ENCODE data around the gene CYSLTR2.

The CYSLTR2 gene, protein sequence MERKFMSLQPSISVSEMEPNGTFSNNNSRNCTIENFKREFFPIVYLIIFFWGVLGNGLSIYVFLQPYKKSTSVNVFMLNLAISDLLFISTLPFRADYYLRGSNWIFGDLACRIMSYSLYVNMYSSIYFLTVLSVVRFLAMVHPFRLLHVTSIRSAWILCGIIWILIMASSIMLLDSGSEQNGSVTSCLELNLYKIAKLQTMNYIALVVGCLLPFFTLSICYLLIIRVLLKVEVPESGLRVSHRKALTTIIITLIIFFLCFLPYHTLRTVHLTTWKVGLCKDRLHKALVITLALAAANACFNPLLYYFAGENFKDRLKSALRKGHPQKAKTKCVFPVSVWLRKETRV

DNA sequence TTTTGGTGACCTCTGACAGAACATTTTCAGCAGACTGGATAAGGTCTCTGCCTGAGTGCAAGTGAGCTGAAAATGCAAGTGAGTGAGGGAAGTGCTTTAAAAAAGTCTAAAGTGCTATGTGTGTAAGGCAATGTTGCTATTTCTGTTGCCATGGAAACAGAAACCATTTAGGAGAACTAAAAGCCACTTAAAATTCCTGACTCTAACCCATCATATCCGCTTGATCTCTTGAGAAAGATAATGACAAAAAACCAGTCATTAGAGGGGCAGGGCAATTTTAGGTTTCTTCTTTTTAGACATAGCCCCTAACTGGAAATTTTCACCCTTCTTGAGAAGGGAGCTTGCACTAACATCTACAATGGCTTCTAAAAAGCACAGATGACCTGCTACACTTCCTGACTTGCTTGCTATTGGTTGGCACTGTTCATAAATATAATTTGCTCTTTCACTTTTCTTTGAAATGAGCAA lies at the start of gene CYSLTR2:
CYSLTR2 (plus strand) TSS at position 458 of the 468 bp plus-strand sequence. CDS start 52,889 bp downstream, outside the sequence.
- DNase-seq = peak; percentile 89

DNA sequence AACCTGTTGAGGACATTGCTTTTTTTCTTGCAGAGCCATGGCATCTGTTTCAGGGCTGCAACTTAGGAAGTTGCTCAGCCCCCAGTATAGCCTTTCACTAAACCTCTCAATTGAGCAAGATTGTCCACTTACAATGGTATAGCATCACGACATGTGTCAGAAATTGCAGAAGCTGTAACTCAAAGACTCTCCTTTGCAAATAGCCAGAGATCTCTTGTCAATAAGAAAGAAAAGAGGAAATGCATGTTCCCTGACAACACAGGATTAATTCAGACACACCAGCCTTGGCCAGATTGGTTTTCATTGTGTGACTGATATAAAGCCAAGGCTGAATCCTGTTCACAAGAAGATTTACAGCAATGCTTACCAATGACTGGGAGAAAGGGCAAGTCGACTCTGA lies 38.7 kb upstream of the CYSLTR2 start:
- DNase-seq = no peak

DNA sequence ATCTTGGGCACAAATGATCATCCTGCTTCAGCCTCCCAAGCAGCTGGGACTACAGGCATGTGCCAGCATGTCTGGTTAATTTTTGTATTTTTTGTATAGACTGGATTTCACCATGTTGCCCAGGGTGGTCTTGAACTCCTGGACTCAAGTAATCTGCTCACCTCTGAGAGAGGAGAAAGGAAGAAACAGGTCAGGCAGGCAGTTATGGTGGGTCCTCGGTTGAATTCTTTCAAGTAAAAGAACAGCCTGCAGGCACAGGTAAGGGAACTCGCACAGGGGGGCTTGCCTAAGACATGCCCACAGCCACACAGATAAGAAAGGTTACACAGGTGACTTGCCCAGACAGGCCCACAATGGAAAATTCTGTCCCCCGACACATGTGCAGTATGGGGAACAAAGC lies 34.8 kb upstream of the CYSLTR2 start:
- DNase-seq = no peak

DNA sequence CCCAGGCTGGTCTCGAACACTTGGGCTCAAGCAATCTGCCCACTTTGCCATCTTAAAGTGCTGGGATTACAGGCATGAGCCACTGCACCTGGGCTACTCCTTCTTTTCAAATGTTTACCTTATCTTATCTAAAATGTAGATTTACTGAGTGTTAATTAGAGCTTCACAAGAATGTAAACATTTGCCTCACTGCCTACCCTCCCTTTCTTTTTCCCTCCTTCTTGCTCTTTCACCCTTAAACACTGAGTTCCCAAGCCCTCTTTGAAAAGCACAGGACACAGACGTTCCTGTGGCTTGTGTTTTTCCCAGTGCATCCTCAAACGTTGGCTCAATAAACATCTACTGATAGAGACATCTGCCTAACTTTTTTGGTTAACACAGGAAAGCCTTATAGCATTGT lies 32.7 kb upstream of the CYSLTR2 start:
- no peak for DNase-seq

DNA sequence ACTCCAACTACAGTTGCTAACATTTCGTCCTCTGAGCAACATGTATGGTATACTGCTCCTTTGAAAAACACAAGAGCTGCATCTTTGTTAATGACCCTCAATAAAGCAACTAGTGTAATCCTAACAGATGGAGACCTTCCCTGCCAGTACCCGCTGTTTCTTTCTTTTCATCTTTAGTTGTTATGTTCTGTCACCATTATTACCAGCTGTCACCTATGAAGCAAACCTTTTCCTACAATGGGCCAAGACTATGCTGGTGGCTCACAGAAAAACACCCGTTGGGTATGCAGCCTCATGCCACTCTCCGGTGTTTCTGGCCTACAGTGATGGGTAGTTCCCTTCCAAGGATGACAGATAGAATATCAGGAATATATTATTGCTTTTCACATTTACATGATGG lies 29.7 kb upstream of the CYSLTR2 start:
- DNase-seq = no peak

DNA sequence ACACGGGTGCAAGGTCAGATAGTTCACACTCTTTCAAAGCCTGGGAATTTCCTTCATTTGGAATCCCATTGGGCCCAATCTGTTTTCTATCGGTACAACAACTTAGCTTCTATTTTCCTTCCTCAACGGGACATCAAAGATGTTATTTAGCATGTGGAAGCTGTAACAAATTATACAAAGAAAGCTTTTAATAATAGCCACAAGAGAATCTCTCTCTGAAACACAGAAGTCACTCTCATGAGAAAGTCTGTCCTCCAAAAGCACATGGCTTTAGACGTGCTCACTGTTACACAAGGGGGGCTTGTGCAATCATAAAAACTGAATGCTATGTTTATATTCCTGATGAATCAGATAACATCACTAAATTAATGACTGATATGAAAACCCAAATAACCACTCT lies 28.9 kb upstream of the CYSLTR2 start:
- no peak for DNase-seq

DNA sequence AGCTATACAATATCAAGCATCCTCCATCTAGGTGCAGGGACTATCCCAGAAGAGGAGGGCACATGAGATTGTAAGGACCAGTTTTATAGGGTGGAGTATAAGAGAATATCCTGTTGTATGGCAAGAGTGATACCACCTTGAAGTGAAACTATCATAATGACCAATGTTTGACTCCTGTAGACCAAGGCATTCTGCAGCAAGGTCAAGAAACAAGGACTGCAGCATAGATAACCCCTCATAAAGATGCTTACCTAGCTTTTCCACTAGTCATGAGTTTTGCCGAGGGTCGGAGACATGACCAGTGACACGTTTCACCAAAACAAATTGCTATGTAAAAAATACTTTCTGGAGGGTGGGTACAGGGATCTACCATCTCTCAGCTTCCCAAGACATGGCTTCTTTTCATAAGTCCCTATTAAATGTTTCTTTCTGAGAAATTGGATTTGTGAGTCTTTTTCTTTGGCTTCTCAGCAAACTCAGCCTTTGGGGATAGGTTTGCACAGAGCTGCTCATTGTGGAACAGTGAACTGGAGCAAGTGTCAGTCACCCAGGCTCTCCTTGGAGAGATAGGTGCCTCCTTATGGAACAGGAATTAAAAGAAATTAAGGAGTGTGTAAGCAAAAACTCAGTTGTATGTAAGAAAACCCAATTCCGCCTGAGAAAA lies 28.2 kb upstream of the CYSLTR2 start:
- DNase-seq = no peak

DNA sequence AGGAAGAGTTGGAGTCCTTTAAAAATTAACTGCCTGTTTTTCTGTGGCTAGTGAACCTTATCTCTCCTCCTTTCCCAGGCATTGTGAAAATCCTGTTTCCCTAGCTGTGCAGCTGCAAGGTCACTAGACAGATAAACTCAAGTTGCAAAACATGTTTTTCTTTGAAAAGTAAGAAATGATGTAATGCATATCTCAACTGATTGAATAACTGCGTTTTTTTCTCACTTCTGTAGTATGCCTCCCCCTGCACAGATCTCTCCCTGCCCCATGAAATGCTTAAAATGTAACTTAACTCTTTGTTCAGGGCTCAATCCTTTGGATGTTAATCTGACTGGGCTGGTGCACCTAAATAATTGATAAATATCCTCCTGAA lies 27.7 kb upstream of the CYSLTR2 start:
- no peak for DNase-seq

DNA sequence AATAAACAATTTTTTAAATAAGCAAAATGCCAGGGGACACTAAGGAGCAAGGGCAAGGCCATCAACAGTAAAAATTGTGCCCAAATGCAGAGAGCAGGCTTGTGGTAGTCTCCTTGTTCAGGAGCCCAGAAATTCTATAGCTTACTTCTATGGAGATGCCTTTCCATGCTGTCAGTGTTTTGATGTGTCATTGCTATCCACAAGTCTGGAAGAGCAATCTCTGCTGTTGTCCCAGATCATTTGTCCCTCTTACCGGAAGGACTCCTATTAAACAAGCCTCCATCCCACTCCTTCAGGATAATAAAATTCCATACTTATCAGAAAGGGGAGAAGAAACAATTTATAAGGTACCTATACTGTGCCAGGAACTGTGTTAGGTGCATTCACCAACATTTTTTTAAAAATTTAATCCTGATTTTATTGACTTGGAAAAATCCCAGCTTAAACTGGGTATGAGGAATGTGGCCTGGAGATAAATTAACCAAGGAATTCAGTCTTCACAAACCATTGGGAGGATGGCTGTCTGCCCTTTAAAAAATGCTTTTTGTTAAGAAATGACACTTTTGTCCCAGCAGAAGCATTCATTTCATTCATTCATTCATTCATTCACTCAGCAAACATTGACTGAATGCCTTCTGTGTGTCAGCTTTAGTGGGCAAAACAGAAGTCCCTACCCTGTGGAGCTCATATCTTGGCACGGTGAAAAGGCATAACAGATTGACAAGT lies 26.8 kb upstream of the CYSLTR2 start:
- no peak for DNase-seq

DNA sequence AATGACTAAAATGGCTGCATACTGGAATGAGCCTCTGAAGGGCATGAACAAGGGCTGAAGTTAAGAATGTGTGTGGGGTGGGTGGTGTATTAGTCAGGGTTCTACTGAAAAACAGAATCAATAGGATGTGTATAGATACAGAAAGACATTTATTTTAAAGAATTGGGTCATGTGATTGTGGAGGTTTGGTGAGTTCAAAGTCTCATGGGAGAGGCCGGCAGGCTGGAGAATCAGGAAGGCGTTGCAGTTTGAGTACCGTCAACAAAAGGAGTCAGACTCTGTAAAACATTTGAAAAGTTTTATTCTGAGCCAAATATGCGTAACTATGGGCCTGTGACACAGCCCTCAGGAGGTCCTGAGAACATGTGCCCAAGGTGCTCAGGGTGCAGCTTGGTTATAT lies 24.5 kb upstream of the CYSLTR2 start:
- DNase-seq = no peak

DNA sequence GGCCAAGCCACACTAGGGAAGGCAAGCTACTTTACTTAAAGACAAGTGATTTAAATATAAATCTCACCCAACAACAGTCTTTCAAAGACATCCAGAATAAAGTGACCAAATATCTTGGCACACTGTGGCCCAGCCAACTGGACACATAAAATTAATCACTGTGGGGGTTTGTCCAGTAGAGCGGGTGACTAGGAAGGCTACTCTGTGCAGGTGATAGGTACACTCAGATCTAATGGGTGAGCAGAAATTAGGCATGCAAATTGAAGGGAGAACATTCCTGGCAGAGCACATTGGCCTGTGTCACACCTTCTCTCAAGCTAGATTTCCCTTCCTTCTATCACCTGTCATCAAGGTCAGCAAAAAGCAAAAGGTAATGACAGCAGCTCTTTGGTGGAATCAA lies 23.4 kb upstream of the CYSLTR2 start:
- no peak for DNase-seq

DNA sequence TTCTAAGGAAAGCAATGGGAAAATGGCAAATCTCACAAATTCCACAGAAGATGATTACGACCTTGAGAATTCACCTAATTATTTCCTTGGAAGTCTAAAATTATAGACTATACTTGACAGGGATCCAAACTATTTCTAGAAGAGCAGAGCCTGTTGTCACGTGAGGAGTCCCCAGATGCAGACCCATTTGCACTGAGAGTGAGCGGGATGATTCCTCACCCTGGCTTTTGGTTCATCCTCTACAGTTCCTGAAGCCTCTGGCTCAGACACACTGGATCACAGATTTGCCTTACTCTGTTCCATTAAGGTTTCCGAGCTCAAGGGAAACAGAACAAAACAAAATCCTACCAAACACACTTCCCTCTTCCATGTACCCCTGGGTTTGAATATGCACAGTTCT lies 23.0 kb upstream of the CYSLTR2 start:
- DNase-seq = no peak

DNA sequence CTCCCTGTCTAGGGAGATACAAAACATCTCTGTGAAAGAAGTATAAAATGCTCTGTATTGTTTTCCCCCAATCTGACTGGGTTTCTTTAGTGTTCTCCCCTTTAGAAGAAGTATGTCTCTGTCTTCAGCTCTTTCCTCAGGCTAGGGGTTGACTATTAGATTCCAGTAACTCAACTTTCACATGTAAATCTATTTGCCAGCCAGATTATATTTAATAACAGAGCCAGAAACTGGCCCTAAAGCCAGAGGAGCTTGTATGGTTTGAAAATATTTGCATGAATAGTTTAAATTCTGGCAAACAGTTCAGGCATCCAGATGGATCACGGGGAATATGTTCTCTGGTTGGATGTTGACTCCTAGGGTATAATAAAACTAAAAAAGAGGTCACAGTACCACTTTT lies 22.3 kb upstream of the CYSLTR2 start:
- DNase-seq = no peak

DNA sequence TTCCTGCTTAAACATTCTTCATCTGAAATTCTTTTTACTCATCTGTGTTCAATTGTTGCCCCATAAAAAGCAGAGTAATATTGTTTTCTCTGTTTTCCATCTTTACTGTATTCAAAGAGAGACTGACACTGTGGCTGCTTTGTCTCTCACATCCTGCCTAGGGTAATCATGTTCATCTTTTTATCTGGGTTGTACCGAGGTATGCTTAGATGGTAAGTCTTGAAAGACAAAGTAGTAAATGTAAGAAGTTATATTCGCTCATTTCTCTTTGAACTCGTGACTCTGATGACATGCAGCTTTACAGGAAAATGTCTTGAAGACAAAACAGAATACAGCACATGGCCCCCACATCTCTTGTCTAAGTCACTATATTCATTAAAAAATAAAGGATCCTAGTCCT lies 20.0 kb upstream of the CYSLTR2 start:
- DNase-seq = no peak

DNA sequence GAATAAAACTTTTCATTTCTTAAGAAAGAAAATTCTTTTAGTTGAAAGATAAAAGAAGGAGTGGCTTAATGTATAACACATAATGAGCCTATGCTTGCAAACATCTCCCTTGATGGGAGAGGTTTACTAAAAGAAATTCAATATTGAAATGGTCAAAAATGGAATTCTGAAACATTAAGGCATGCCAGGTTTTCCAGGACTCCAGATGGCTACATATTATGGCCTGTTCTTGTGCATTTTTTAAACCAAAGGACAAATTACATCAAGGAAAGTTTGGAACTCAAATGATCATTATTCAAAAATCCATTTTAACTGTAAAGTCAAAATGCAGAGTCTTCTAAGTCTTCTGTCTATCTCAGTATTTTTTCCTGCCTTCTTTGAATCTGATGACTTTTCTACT lies 19.1 kb upstream of the CYSLTR2 start:
- DNase-seq = no peak

DNA sequence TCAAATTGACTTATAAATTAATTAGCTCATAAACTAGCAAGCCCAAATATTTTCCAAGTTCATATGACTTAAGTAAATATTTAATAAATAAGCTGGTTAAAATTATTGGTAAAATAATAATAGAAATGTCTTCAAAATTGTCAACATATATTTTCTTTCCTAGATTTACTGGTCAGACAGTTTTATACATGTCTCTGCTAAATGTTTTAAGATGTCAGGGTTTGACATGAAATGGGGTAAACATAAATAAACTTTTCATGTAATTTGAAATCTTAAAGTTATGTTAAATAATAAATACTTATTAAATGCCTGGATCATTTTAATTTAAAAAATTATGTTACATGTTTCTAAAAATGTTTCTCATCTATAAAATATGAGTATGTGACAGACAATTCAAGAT lies 18.3 kb upstream of the CYSLTR2 start:
- no peak for DNase-seq

DNA sequence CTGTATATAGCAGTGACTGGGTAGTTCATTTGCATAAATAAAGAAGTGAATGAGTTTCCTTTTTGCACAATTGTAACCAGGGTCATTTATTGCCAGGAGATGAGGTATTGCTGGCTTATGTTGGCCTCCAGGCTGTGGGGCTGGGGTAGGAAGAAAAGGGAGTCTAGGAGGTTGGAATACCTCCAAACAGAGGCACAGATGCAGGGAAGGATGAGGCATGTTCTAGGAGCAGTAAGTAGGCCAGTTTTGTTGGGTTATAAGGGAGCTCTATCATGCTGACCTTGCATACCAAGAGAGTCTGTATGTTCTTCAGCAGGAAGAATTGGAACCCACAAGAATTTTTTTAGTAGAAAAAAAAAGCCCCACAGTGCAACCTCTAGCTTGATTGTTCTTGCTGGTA lies 17.2 kb upstream of the CYSLTR2 start:
- no peak for DNase-seq

DNA sequence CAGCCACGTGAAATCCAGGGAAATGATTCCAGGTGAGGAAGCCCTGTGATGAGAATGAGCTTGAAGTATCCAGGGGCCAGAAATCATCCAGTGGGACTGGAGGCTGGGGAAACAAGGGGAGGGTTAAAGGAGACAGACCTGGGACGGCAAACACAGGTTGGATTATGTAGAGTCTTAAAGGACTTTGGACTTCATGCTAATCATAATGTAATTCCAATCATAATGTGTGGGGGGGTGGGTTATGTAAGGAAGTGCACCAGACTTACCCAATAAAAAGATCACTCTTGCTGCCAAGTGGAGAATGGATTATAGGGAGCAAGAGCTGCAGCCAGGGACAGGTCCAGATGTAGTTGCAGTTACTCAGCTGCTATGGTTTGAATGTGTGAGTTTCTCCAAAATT lies 16.1 kb upstream of the CYSLTR2 start:
- DNase-seq = no peak

DNA sequence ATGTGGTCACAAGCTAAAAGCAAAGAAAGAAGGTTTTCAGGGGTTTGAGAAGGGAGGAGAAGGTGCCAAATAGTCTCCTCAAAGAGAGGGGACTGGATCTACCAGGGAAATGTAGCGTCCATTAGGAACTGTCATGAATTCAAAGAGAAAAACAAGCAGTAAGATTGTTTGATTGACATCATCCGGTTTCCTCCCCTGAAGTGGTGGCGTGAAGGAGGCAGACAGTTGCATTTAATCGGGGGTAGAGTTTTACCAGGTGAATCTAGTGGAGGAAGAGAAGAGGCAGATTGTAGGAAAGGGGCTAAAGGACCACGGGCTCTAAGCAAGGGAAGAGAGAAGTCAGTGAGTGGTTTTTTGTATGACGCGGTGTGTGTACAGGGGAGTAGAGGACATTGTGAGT lies 13.0 kb upstream of the CYSLTR2 start:
- no peak for DNase-seq

DNA sequence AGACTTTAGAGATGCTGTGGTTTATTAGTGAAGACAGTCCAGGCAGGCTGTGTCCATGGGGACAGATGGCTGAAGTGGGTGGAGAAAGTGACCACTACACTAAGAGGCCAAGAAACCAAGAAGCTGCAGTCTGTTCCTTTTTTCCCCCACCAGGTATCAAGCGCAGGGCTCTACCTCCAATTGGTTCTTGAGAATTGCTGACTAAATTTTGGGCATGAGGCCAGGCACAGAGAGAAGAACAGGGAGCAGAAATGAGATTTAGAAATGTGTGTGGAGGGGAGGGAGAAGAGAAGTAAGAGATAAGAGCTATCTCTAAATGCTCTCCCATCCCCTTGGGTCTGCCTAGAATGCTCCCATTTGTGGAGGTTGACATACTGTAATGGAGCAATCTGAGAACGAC lies 12.3 kb upstream of the CYSLTR2 start:
- no peak for DNase-seq

DNA sequence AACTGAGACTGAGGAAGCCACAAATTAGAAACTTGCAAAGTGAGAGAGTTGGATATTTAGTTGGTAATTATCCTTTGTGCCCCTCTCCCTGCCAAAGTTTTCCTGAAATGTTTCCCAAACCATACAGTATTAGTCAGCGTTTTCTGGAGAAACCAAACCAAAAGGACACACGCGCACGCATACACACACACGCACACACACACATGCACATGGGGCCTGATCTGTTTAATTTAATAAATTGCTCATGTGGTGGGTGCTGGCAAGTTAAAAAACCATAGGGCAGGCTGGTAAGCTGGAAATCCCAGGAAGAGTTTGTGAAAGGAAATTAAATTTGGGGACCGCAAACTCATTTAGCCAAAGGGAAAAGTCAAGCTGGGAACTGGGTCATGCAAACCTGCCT lies 11.7 kb upstream of the CYSLTR2 start:
- no peak for DNase-seq

DNA sequence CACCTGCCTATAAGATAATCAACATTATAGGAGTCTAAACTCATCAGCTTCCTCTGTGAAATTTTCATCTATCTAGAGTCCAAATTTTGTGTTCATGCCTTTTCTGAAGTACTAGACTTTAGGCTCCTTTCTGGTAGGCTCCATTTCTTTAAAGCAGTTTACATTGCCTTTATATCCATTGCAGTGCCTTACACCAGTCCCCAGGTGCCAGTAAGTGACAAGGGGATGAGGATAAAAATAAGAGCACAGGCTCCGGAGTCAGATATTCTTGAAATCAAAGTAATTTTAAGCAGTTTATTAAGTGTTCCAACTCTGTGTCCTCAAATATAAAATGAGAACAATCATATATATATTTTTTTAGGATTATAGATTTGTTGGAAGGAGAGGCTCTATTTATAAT lies 10.6 kb upstream of the CYSLTR2 start:
- no peak for DNase-seq

DNA sequence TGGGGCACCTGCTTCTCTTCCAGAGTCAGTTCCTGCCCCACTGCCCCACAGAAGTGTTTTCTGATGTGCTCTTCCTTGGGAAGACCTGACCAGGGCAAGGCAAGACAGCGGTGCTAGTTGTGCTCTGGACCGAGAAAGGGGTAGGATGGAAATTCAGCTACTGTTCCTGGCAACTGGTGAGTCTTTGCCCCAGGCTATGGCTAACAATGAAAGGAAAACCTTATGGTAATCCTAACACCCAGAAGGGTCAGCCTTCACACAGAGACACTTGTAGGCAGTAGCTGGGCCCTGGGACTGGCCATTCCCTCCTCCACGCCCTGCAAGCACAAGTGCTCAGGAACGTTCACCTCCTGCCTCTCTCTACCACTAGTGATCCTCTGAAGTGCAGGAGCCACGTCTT lies 9.6 kb upstream of the CYSLTR2 start:
- DNase-seq = no peak

DNA sequence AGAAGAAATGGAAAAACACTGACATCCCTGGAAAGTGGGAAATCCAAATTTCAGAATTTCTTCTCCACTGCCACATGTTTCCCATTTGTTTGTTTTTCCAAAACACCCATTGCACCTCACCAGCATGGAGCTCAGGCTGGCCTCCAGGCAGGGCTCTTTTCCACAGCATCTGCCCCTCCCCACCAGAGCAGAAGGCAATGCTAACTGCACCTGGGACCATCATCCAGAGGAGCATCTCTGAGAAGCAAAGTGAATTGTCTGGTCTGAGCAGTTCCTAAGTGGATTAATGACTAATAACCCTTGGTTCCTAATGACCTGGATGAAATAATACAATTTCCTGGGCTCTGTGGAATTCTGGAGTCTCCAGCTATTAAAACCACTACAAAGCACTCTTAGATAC lies 8.8 kb upstream of the CYSLTR2 start:
- DNase-seq = no peak
